Measurements from ENCODE around the gene UNC13B. TPM values are rescaled to one million over a fixed set of nuclear protein-coding genes. Genes with fewer than 3 reads are reported as not detected.

UNC13B gene
- total and polyA plus RNA-seq, 2 of the 8 experiments (the other 6 are each of a cell fraction or from before 2014, with no cell fraction given): 23.1 to 51.7 TPM

- no peak overlapping the region for H3K9ac ChIP-seq (replicated peaks in 1 of 4; ENCODE audit: extremely low read depth in 1 of 4, low read depth in 3 of 4, low read length in 3 of 4)
- H2BK12ac ChIP-seq (ENCODE audit: low read depth, low read length): no peak overlapping the region
- no peak overlapping the region for H3K4me3 ChIP-seq (ENCODE audit: extremely low read depth in 1 of 4, insufficient read depth in 2 of 4, low read depth in 3 of 4, low read length in 4 of 4)
- H2BK15ac ChIP-seq (ENCODE audit: low read length): no peak overlapping the region
- H2BK5ac ChIP-seq (ENCODE audit: low read depth, low read length): no peak overlapping the region
- H4K91ac ChIP-seq (replicated peaks; ENCODE audit: insufficient read length, low read length): no peak overlapping the region
- ChIA-PET CTCF (ENCODE audit: partially characterized antibody) (interaction anchor here (1.5 kb wide), 1 partner anchor 18 kb away, joined by 5 read pairs; no protein-coding TSS in a partner anchor), POLR2A (ENCODE audit: partially characterized antibody) (no interaction called here)
- H3K79me1 ChIP-seq (ENCODE audit: low read depth, low read length): no peaks in the 10 kb centered on the region
- TF ChIP-seq TCF12 (IDR thresholded peaks at IDR 0.05; ENCODE audit: low read depth, low read length) (no peak), KDM1A (IDR thresholded peaks at IDR 0.05; ENCODE audit: borderline replicate concordance, low read length) (no peak), HDAC2 (IDR thresholded peaks at IDR 0.05; ENCODE audit: borderline replicate concordance in 1 of 2, low read depth in 2 of 2, low read length in 2 of 2) (no peak), EZH2 (IDR thresholded peaks at IDR 0.05; ENCODE audit: low read depth, low read length, severe bottlenecking) (no peak), SP4 (IDR thresholded peaks at IDR 0.05; ENCODE audit: low read length) (no peak), ZNF274 (IDR thresholded peaks at IDR 0.05; ENCODE audit: borderline replicate concordance, extremely low read depth, low read length) (no peak), BRCA1 (IDR thresholded peaks at IDR 0.05; ENCODE audit: low read depth, low read length) (no peak), SUZ12 (IDR thresholded peaks at IDR 0.05; ENCODE audit: low read length) (no peak), RBBP5 (IDR thresholded peaks at IDR 0.05; ENCODE audit: borderline replicate concordance, low read depth, low read length) (no peak), KDM5A (IDR thresholded peaks at IDR 0.05; ENCODE audit: low read length) (no peak), SRF (IDR thresholded peaks at IDR 0.05; ENCODE audit: low read depth, low read length) (no peak), POLR2AphosphoS5 (IDR thresholded peaks at IDR 0.05; ENCODE audit: low read depth, low read length) (no peak)
- H3K14ac ChIP-seq (ENCODE audit: insufficient read length): no peak overlapping the region
- H3K4me1 ChIP-seq (replicated peaks in 1 of 4; ENCODE audit: control insufficient read depth in 3 of 4, insufficient read depth in 4 of 4, low read length in 3 of 4): no peaks in the 10 kb centered on the region
- no peak overlapping the region for H3K56ac ChIP-seq (replicated peaks; ENCODE audit: insufficient read length, low read depth, low read length)
- H2AK5ac ChIP-seq (ENCODE audit: low read depth, low read length): no peak overlapping the region
- H3K79me2 ChIP-seq (ENCODE audit: control insufficient read depth in 1 of 2, insufficient read depth in 2 of 2, low read length in 2 of 2): no peaks in the 10 kb centered on the region
- no peak overlapping the region for H4K8ac ChIP-seq (ENCODE audit: extremely low read depth, insufficient read depth, low read length)
- H4K20me1 ChIP-seq (replicated peaks in 1 of 2; ENCODE audit: control insufficient read depth in 1 of 2, insufficient read depth in 2 of 2, low read length in 2 of 2): no peaks in the 10 kb centered on the region
- H3K4me2 ChIP-seq (ENCODE audit: insufficient read depth in 1 of 2, low read depth in 2 of 2, low read length in 2 of 2): no peak overlapping the region
- H3K27me3 ChIP-seq (replicated peaks in 1 of 4; ENCODE audit: control insufficient read depth in 3 of 4, extremely low read depth in 1 of 4, insufficient read depth in 3 of 4, low read length in 3 of 4): no peaks in the 10 kb centered on the region
- 86% methylated on average over 1 of the region's 1 CpG; no CpG with 5 or more reads in 1 of the 2 experiments for WGBS, 2 experiments (ENCODE audit: extremely low coverage in 1 of 2, insufficient coverage in 1 of 2, insufficient read length in 1 of 2, insufficient replicate concordance in 2 of 2, low coverage in 1 of 2, low lambda C conversion rate in 2 of 2, missing lambda C conversion rate in 1 of 2)
- H2BK20ac ChIP-seq (ENCODE audit: low read length): no peak overlapping the region
- no peak for FAIRE-seq
- H3K23ac ChIP-seq (ENCODE audit: insufficient read length): no peak overlapping the region
- no peak for DNase-seq (ENCODE audit: low read depth in 1 of 2, low spot score in 2 of 2)
- peaks cover 0 to 5% (median 0%) of the 10 kb centered on the region in 4 experiments; a peak in 2 of 8 replicates for H3K36me3 ChIP-seq (ENCODE audit: control insufficient read depth in 2 of 4, insufficient read depth in 4 of 4, low read length in 3 of 4)
- no peak overlapping the region for H2AFZ ChIP-seq (ENCODE audit: low read length)
- H3K27ac ChIP-seq (ENCODE audit: low read depth, low read length): no peak overlapping the region
- no peak overlapping the region for H2BK120ac ChIP-seq (replicated peaks; ENCODE audit: low read depth, low read length)
- H3K18ac ChIP-seq (ENCODE audit: extremely low read depth, low read length): no peak overlapping the region
- no peak overlapping the region for H3K4ac ChIP-seq (replicated peaks; ENCODE audit: insufficient read length, low read depth, low read length)
- no peak overlapping the region for H4K5ac ChIP-seq (ENCODE audit: insufficient read length, low read depth, low read length)
- peaks cover 3 to 4% of the 10 kb centered on the region in 2 experiments; a peak in 1 of 4 replicates for H3K9me3 ChIP-seq (ENCODE audit: insufficient read depth in 2 of 2, low read depth in 1 of 2, low read length in 1 of 2)
- H3K23me2 ChIP-seq (ENCODE audit: low read depth, low read length): no peaks in the 10 kb centered on the region
Measured at GRCh38 chr9:35237311-35237710, 75.5 kb downstream of the UNC13B start.
